Fibroblast of upper back skin (primary cell): ENCODE data around the gene HECTD4.
A peak's percentile ranks its signal among the peaks of the same experiment; 100 is the strongest.

Source experiments
- DNase-seq: peaks from one replicate; pipeline ENCODE4 v3.0.0-alpha.2; 2013

Gene HECTD4

DNA sequence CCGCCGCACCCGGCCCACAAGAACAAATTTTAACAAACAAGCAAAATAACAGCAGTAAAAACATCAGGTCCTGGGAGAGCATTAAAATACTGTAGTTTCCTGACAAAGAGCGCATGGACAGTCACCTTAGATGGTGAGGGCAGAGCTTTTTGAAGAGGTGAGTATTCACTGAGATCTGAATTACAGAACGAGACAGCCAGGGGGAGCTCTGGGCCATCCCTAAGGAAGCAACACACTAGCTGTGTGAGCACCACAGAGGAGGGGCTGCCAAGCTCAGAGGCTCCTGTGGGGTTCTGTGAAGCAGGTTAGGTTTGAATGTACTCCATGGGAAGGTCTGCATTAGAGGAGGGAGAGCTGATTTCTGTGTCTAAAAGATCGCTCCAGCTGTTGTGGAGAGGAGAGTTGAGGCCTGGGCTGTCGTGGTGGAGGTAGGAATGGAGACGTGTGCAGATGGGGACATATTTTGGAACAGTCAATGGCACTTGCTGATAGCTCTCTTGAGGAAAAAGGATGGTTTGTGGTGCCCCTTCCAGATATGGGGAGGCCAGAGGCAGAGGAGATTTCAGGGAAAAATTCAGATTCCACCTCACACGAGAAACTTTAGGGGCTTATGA lies 184.0 kb downstream of the HECTD4 start:
- peak; percentile 49 for DNase-seq

DNA sequence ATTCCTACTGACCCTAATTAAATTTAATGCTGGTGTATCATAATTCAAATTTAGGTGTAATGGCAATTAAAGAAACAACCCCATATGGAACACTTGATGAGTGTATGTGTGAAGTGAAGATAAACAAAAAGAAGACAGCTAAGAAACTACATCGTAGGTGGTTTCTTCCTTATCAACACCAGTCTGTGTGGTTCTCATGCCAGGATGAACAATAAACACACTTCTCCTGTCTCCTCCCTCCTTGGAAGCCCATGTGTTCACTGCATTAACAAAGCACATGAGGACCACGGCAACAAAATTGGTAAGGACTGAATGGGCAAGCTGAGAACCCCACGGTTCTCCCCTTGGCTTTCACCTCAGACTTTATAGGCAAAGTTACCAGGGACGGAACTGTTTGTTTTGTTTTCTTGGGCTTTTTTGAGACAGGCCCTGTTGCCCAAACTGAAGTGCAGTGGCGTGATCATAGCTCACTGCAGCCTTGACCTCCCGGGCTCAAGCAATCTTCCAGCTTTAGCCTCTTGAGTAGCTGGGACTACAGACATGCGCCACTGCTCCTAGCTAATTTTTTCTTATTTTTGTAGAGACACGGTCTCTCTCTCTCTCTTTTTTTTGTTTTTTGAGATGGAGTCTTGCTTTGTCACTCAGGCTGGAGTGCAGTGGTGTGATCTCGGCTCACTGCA lies 185.9 kb downstream of the HECTD4 start:
- no peak for DNase-seq

DNA sequence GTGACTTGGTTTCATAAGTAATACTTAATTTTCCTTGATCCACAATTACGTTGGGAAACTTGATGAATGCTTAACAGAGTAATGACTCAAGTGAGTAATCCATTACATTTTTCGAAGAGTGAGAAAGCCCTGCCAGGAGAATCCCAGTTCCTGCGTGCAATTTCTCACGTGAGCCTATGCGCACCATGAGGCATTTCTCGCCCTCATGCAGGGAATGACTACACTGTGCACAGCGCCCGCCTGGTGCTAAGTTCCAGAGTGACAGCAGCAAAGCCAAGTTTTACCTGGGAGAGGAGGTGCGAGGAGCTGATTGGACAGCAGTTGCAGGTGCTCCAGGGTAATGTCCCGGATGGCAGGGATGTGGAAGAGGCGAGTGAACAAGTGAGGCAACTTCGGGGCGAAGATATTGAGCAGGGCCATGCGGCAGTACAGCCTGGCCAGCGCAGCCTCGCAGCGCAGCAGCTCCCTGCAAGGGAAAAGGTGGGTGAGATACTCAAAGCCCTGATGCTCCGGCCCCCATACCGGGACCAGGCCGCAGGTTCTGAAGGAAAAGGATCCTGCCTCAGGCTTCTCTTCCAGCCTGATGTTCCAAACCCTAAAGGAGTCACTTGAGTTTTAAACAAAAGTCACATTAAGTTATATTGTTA lies 187.5 kb downstream of the HECTD4 start:
- no peak for DNase-seq

GRCh38 chr12:112192475-112192874 lies 189.8 kb downstream of the HECTD4 start:
- DNase-seq: no peak

- DNase-seq: no peak
Measured at GRCh38 chr12:112191840-112192321, 190.3 kb downstream of the HECTD4 start.

- no peak for DNase-seq
Measured at GRCh38 chr12:112191201-112191600, 191.0 kb downstream of the HECTD4 start.

DNA sequence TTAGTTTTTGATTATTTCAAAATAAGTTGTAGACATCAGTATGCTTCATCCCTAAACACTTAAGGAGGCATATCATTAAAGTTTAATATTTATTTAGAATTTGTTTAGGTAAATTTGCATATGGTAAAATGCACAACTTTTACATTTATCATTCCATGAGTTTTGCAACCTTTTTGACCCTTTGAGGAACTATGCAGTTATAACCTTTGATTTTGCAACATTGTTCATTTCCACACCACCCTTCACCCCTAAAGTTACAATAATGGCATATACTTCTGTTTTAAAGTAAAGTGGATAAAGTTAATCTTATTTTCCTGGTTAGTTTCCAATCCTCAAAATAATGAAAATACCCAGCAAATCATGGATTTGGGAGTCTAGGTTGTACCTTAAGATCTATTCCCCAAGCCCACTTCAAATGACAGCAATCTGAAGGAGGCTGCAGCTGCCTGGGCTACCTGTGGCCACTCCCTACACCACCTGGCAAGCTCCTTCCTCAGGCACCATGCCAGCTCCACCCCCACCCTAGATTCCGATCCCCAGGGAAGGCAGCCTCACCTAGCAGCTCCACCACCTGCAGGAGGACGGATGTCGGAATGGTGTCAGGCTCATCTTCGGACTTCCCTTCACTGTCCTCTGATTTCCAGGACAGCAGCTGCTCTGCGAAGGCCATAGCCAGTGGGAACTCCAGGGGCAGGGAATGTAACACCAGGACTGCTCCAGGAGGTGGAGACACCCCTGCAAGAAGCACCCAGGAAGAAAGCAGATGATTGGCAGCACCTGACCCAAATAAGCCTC lies 191.8 kb downstream of the HECTD4 start:
- DNase-seq: no peak

DNA sequence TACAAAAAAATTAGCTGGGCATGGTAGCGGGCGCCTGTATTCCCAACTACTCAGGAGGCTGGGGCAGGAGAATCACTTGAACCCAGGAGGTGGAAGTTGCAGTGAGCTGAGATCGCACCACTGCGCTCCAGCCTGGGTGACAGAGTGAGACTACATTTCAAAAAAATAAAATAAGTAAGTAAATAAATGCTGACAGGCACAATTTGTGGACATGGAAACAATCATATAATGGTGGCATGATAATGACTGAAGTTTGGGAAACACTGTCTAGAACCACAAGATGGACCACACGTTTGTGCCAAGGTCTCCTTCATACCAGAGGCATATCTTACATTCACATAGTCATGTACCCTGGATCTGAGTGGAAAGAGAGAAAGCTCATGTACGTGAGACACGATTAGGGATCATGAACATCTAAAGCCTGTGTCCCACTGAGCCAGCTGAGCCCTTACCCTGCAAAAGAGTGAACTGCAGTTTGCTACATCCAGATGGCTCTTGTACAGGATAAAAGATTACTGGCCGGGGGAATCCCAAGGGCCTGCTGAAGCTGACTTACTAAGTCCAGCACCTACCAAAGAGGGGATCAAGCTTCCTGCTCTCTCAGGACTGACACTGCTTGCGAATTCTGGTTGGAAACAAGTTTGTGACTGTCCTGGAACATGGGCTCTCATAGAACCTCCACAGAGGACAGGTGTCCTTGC lies 194.0 kb downstream of the HECTD4 start:
- DNase-seq: no peak

- DNase-seq: no peak
Measured at GRCh38 chr12:112185093-112185923, 196.9 kb downstream of the HECTD4 start.

GRCh38 chr12:112184056-112184887 lies 198.0 kb downstream of the HECTD4 start:
- no peak for DNase-seq

- DNase-seq: peak; percentile 4
Measured at GRCh38 chr12:112183141-112184021, 198.8 kb downstream of the HECTD4 start.

GRCh38 chr12:112182499-112182898 lies 199.7 kb downstream of the HECTD4 start:
- DNase-seq: no peak

- no peak for DNase-seq
Measured at GRCh38 chr12:112180422-112180821, 201.8 kb downstream of the HECTD4 start.

DNA sequence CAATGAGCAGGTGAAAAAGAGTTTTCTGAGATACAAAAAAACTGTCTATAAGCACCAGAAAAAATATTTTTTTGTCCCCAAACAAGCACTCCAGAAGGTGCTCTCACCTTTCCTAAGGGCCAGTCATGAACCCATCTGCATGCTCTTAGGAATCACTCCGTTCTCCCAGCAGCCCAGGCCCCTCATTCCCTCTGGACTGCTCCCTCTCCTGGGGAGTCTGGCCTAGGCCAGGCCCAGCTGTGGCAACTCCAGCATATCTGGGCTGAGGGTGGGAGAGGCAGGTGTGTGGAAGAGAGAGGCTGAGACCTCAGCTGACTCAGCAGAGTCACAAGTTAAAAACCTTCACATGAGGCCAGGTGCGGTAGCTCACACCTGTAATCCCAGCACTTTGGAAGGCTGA lies 202.3 kb downstream of the HECTD4 start:
- DNase-seq: no peak

GRCh38 chr12:112179341-112179740 lies 202.9 kb downstream of the HECTD4 start:
- no peak for DNase-seq

DNA sequence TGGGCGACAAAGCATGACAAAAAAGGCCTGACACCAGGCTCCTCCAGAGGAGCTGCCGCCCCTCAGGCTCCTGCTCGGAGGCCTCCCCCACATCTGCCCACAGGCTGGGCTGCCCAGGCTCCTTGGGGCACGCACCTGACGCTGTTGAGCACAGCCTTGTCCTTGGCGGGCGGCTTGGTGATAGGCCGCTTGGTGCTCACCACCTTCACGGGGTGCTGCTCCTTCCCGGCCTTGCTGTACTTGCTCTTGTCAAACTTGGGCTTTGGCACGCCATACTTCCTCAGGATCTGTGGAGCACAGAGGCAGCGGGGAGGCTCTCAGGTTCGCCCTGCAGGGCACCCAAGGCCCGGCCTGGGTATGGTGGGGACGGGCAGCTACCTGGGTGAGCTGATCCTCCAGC lies 203.4 kb downstream of the HECTD4 start:
- DNase-seq: no peak

GRCh38 chr12:112176321-112177010 lies 205.8 kb downstream of the HECTD4 start:
- no peak for DNase-seq

GRCh38 chr12:112175361-112176155 lies 206.7 kb downstream of the HECTD4 start:
- no peak for DNase-seq
